C4-2B (cell line): ENCODE results near the gene KDM6B.

Source experiments
- CTCF ChIP-seq: fragments of 450-650 bp; conservative IDR thresholded peaks from 2 replicates; pipeline ENCODE4 v1.5.1; 2017; ENCODE audit warnings: mild to moderate bottlenecking
- ZFX ChIP-seq: fragments of 450-650 bp; IDR thresholded peaks from 2 replicates; pipeline ENCODE4 v1.6.1; 2017

- TF ChIP-seq CTCF (no peak), ZFX (no peak)
Measured at GRCh38 chr17:7882629-7883028, 48.6 kb downstream of the KDM6B start.
